Naive thymus-derived CD4-positive, alpha-beta T cell (primary cell): ENCODE results near the gene MALRD1. TPM values are rescaled to one million over a fixed set of nuclear protein-coding genes. Genes with fewer than 3 reads are reported as not detected.

Experiments
- ATAC-seq: fragments of 150-1000 bp; cut with Tn5 transposase; 2 replicates; pipeline ENCODE4 v1.10.0; 2021; ENCODE audit warnings: mild to moderate bottlenecking, moderate library complexity
- CTCF ChIA-PET: fragments of 350-600 bp; sonication (Branson Sonifier 250); formaldehyde crosslinking; loops from one replicate; lab custom pipeline; 2021; ENCODE audit warnings: antibody characterized with exemption; lab: Charles Lee
- POLR2A ChIA-PET: fragments of 350-600 bp; sonication (Branson Sonifier 250); formaldehyde crosslinking; loops from one replicate; lab custom pipeline; 2021; ENCODE audit warnings: antibody characterized with exemption, inconsistent platforms; lab: Charles Lee
- DNase-seq, 9 donors: peaks; one replicate each; pipeline versions ENCODE4 v3.0.0 to v3.0.0-alpha.2; 2020 to 2022; ENCODE audit warnings: mixed read lengths in 1 of 9
- H3K27ac ChIP-seq: one replicate; pipeline ENCODE4 v1.7.0; 2013; ENCODE audit warnings: mild to moderate bottlenecking, low read depth, low read length, moderate library complexity
- H3K27me3 ChIP-seq, 2 donors: one replicate each; pipeline ENCODE4 v1.7.0; 2013; ENCODE audit warnings: low read length in 2 of 2, mild to moderate bottlenecking in 2 of 2, moderate library complexity in 2 of 2; ENCODE audit not compliant: control insufficient read depth in 2 of 2, insufficient read depth in 2 of 2
- H3K36me3 ChIP-seq, 3 experiments: 1 replicate in 2 of 3; 2 replicates in 1 of 3; pipeline ENCODE4 v1.7.0; 2013; ENCODE audit warnings: low read length in 3 of 3, mild to moderate bottlenecking in 3 of 3, moderate library complexity in 1 of 3; ENCODE audit not compliant: insufficient read depth in 3 of 3, control insufficient read depth in 2 of 3
- H3K4me1 ChIP-seq, 2 donors: one replicate each; pipeline ENCODE4 v1.7.0; 2013; ENCODE audit warnings: low read length in 2 of 2, mild to moderate bottlenecking in 2 of 2, moderate library complexity in 1 of 2; ENCODE audit not compliant: control insufficient read depth in 2 of 2, insufficient read depth in 2 of 2
- H3K4me3 ChIP-seq: 2 replicates; pipeline ENCODE4 v1.7.0; 2013; ENCODE audit warnings: mild to moderate bottlenecking, low read length
- H3K9me3 ChIP-seq, 3 experiments: 1 replicate in 2 of 3; 2 replicates in 1 of 3; pipeline ENCODE4 v1.7.0; 2013; ENCODE audit warnings: low read length in 3 of 3; ENCODE audit not compliant: control insufficient read depth in 2 of 3
- H3K27ac Mint-ChIP-seq, 9 donors: one replicate each; pipeline ENCODE4 v1.8.0; 2020 to 2022; ENCODE audit warnings: mixed read lengths in 9 of 9, mild to moderate bottlenecking in 8 of 9, moderate library complexity in 5 of 9, inconsistent platforms in 2 of 9
- H3K27me3 Mint-ChIP-seq, 5 donors: one replicate each; pipeline ENCODE4 v1.8.0; 2021 to 2022; ENCODE audit warnings: mixed read lengths in 5 of 5, mild to moderate bottlenecking in 1 of 5
- H3K36me3 Mint-ChIP-seq, 5 donors: one replicate each; pipeline ENCODE4 v1.8.0; 2020 to 2022; ENCODE audit warnings: mixed read lengths in 5 of 5, mild to moderate bottlenecking in 3 of 5, inconsistent platforms in 1 of 5
- H3K4me1 Mint-ChIP-seq, 7 donors: one replicate each; pipeline ENCODE4 v1.8.0; 2020 to 2022; ENCODE audit warnings: mixed read lengths in 7 of 7, mild to moderate bottlenecking in 3 of 7, inconsistent platforms in 1 of 7
- H3K4me3 Mint-ChIP-seq, 10 donors: one replicate each; pipeline ENCODE4 v1.8.0; 2020 to 2022; ENCODE audit warnings: mild to moderate bottlenecking in 10 of 10, mixed read lengths in 10 of 10, moderate library complexity in 6 of 10, inconsistent platforms in 2 of 10
- H3K9me3 Mint-ChIP-seq, 11 donors: one replicate each; pipeline ENCODE4 v1.8.0; 2020 to 2022; ENCODE audit warnings: mixed read lengths in 11 of 11, mild to moderate bottlenecking in 4 of 11, inconsistent platforms in 1 of 11, moderate library complexity in 1 of 11
- intact Hi-C, 2 donors: fragments of 100-400 bp; cut with micrococcal nuclease; formaldehyde crosslinking; loops; one replicate each; pipeline ENCODE4 v1.15.1; 2023
- polyA plus RNA-seq, 2 donors: library from polyadenylated mRNA; unstranded; fragments of 300-500 nt; fragmentation: Illumina TruSeq; gene quantifications; one replicate each; pipeline ENCODE4 v1.2.3, GENCODE V29; 2021
- total RNA-seq, 6 experiments: library from RNA in 5 of 6; stranded (reverse) in 5 of 6; gene quantifications; 1 replicate in 5 of 6; 2 replicates in 1 of 6; pipeline ENCODE4 v1.2.3 and lab custom pipeline; 2021 to 2026

MALRD1 gene
- total and polyA plus RNA-seq, 7 experiments from 2014 or later: 0.16 to 1.1 TPM; not detected in 5

GRCh38 chr10:19707376-19707775 lies 658.8 kb downstream of the MALRD1 start:
- CTCF ChIA-PET: no interaction called here
- Histone ChIP-seq H3K27ac (no peak overlapping the region), H3K4me1 (no peaks in the 10 kb centered on the region), H3K36me3 (no peaks in the 10 kb centered on the region), H3K27me3 (no peaks in the 10 kb centered on the region), H3K9me3 (peaks cover 0 to 7% (median 0%) of the 10 kb centered on the region in 3 experiments), H3K4me3 (no peak overlapping the region)
- peaks cover 3 to 24% (median 17%) of the 10 kb centered on the region in 11 donors for H3K9me3 Mint-ChIP-seq
- H3K27ac Mint-ChIP-seq: no peak overlapping the region
- no peak for DNase-seq
- POLR2A ChIA-PET: no interaction called here
- peaks cover 0 to 1% (median 0%) of the 10 kb centered on the region in 7 donors for H3K4me1 Mint-ChIP-seq
- peaks cover 0 to 7% (median 4%) of the 10 kb centered on the region in 5 donors for H3K36me3 Mint-ChIP-seq
- no peaks in the 10 kb centered on the region for H3K27me3 Mint-ChIP-seq
- H3K4me3 Mint-ChIP-seq: no peak overlapping the region
- intact Hi-C loops: no loop called here
- ATAC-seq: no peak

- Histone ChIP-seq H3K4me1 (no peaks in the 10 kb centered on the region), H3K27ac (no peak overlapping the region), H3K27me3 (no peaks in the 10 kb centered on the region), H3K4me3 (no peak overlapping the region), H3K9me3 (peaks cover 0 to 7% (median 0%) of the 10 kb centered on the region in 3 experiments), H3K36me3 (no peaks in the 10 kb centered on the region)
- ATAC-seq (no peak), DNase-seq (no peak)
- ChIA-PET CTCF (no interaction called here), POLR2A (no interaction called here)
- H3K4me3 Mint-ChIP-seq: no peak overlapping the region
- H3K9me3 Mint-ChIP-seq: peaks cover 4 to 30% (median 19%) of the 10 kb centered on the region in 11 donors
- peaks cover 0 to 1% (median 0%) of the 10 kb centered on the region in 7 donors for H3K4me1 Mint-ChIP-seq
- no peak overlapping the region for H3K27ac Mint-ChIP-seq
- no peaks in the 10 kb centered on the region for H3K27me3 Mint-ChIP-seq
- intact Hi-C loops: no loop called here
- H3K36me3 Mint-ChIP-seq: peaks cover 0 to 7% (median 4%) of the 10 kb centered on the region in 5 donors
Measured at GRCh38 chr10:19708031-19708430, 659.4 kb downstream of the MALRD1 start.

GRCh38 chr10:19710600-19710999 lies 662.0 kb downstream of the MALRD1 start:
- peaks cover 4 to 45% (median 26%) of the 10 kb centered on the region in 11 donors for H3K9me3 Mint-ChIP-seq
- no peak overlapping the region for H3K4me3 Mint-ChIP-seq
- CTCF ChIA-PET: no interaction called here
- Histone ChIP-seq H3K27me3 (no peaks in the 10 kb centered on the region), H3K4me3 (no peak overlapping the region), H3K4me1 (no peaks in the 10 kb centered on the region), H3K36me3 (no peaks in the 10 kb centered on the region), H3K9me3 (peaks cover 0 to 7% (median 0%) of the 10 kb centered on the region in 3 experiments), H3K27ac (no peak overlapping the region)
- H3K27me3 Mint-ChIP-seq: no peaks in the 10 kb centered on the region
- POLR2A ChIA-PET: no interaction called here
- H3K36me3 Mint-ChIP-seq: peaks cover 0 to 7% (median 4%) of the 10 kb centered on the region in 5 donors
- peaks cover 0 to 1% (median 0%) of the 10 kb centered on the region in 7 donors for H3K4me1 Mint-ChIP-seq
- intact Hi-C loops: no loop called here
- H3K27ac Mint-ChIP-seq: no peak overlapping the region
- ATAC-seq (no peak), DNase-seq (no peak)

- no peaks in the 10 kb centered on the region for H3K4me1 ChIP-seq
- H3K36me3 ChIP-seq: no peaks in the 10 kb centered on the region
- peaks cover 0 to 7% (median 0%) of the 10 kb centered on the region in 3 experiments for H3K9me3 ChIP-seq
- no peak overlapping the region for H3K4me3 ChIP-seq
- peaks cover 1 to 39% (median 26%) of the 10 kb centered on the region in 11 donors for H3K9me3 Mint-ChIP-seq
- H3K4me3 Mint-ChIP-seq: no peak overlapping the region
- no peak for DNase-seq
- ChIA-PET POLR2A (no interaction called here), CTCF (no interaction called here)
- no peak overlapping the region for H3K27ac Mint-ChIP-seq
- no peaks in the 10 kb centered on the region for H3K4me1 Mint-ChIP-seq
- H3K27me3 Mint-ChIP-seq: no peaks in the 10 kb centered on the region
- intact Hi-C loops: no loop called here
- no peak overlapping the region for H3K27ac ChIP-seq
- H3K27me3 ChIP-seq: no peaks in the 10 kb centered on the region
- no peak for ATAC-seq
- H3K36me3 Mint-ChIP-seq: peaks cover 0 to 7% (median 4%) of the 10 kb centered on the region in 5 donors
Measured at GRCh38 chr10:19713159-19713558, 664.6 kb downstream of the MALRD1 start.

- intact Hi-C loops: no loop called here
- Mint-ChIP-seq H3K27me3 (no peaks in the 10 kb centered on the region), H3K4me3 (no peak overlapping the region), H3K9me3 (peaks cover 1 to 39% (median 26%) of the 10 kb centered on the region in 11 donors), H3K27ac (no peak overlapping the region), H3K4me1 (no peaks in the 10 kb centered on the region), H3K36me3 (peaks cover 0 to 7% (median 4%) of the 10 kb centered on the region in 5 donors)
- H3K9me3 ChIP-seq: peaks cover 0 to 7% (median 0%) of the 10 kb centered on the region in 3 experiments
- no peaks in the 10 kb centered on the region for H3K27me3 ChIP-seq
- ChIA-PET POLR2A (no interaction called here), CTCF (no interaction called here)
- no peak for ATAC-seq
- H3K27ac ChIP-seq: no peak overlapping the region
- no peak for DNase-seq
- H3K36me3 ChIP-seq: no peaks in the 10 kb centered on the region
- H3K4me1 ChIP-seq: no peaks in the 10 kb centered on the region
- no peak overlapping the region for H3K4me3 ChIP-seq
Measured at GRCh38 chr10:19713800-19714525, 665.4 kb downstream of the MALRD1 start.

- H3K4me1 Mint-ChIP-seq: no peaks in the 10 kb centered on the region
- no peaks in the 10 kb centered on the region for H3K36me3 Mint-ChIP-seq
- H3K9me3 Mint-ChIP-seq: peaks cover 0 to 7% (median 0%) of the 10 kb centered on the region in 11 donors
- Histone ChIP-seq H3K9me3 (no peaks in the 10 kb centered on the region), H3K27ac (no peak overlapping the region), H3K36me3 (no peaks in the 10 kb centered on the region), H3K4me1 (no peaks in the 10 kb centered on the region), H3K4me3 (no peak overlapping the region), H3K27me3 (no peaks in the 10 kb centered on the region)
- DNase-seq (no peak), ATAC-seq (no peak)
- no peak overlapping the region for H3K4me3 Mint-ChIP-seq
- no peaks in the 10 kb centered on the region for H3K27me3 Mint-ChIP-seq
- ChIA-PET CTCF (no interaction called here), POLR2A (no interaction called here)
- H3K27ac Mint-ChIP-seq: no peak overlapping the region
- intact Hi-C loops: no loop called here
Measured at GRCh38 chr10:19719284-19719683, 670.7 kb downstream of the MALRD1 start.

- H3K9me3 Mint-ChIP-seq: peaks cover 0 to 4% (median 2%) of the 10 kb centered on the region in 11 donors
- POLR2A ChIA-PET: no interaction called here
Measured at GRCh38 chr10:19724287-19724686, 675.7 kb downstream of the MALRD1 start.

More at GRCh38 chr10:19724287-19724686, 675.7 kb downstream of the MALRD1 start:
- Mint-ChIP-seq H3K36me3 (no peaks in the 10 kb centered on the region), H3K27ac (no peak overlapping the region), H3K4me1 (peaks cover 0 to 3% (median 0%) of the 10 kb centered on the region in 7 donors), H3K4me3 (no peak overlapping the region), H3K27me3 (no peaks in the 10 kb centered on the region)
- Histone ChIP-seq H3K27ac (no peak overlapping the region), H3K4me3 (no peak overlapping the region), H3K9me3 (no peaks in the 10 kb centered on the region), H3K4me1 (no peaks in the 10 kb centered on the region), H3K27me3 (no peaks in the 10 kb centered on the region), H3K36me3 (no peaks in the 10 kb centered on the region)
- DNase-seq (no peak), ATAC-seq (no peak)
- intact Hi-C loops: no loop called here
- CTCF ChIA-PET: interaction anchor here (0.6 kb wide), 1 partner anchor 119 kb away, joined by 3 read pairs; no protein-coding TSS in a partner anchor
